Hematopoietic multipotent progenitor cell treated with erythropoietin and hydrocortisone succinate and interleukin-3 and kit ligand, for 4 days (in vitro differentiated cells): ENCODE measurements around the gene TRIAP1.

ENCODE experiments used
- DNase-seq: peaks from one replicate; pipeline ENCODE4 v3.0.0-alpha.2; 2015

The TRIAP1 gene

DNA sequence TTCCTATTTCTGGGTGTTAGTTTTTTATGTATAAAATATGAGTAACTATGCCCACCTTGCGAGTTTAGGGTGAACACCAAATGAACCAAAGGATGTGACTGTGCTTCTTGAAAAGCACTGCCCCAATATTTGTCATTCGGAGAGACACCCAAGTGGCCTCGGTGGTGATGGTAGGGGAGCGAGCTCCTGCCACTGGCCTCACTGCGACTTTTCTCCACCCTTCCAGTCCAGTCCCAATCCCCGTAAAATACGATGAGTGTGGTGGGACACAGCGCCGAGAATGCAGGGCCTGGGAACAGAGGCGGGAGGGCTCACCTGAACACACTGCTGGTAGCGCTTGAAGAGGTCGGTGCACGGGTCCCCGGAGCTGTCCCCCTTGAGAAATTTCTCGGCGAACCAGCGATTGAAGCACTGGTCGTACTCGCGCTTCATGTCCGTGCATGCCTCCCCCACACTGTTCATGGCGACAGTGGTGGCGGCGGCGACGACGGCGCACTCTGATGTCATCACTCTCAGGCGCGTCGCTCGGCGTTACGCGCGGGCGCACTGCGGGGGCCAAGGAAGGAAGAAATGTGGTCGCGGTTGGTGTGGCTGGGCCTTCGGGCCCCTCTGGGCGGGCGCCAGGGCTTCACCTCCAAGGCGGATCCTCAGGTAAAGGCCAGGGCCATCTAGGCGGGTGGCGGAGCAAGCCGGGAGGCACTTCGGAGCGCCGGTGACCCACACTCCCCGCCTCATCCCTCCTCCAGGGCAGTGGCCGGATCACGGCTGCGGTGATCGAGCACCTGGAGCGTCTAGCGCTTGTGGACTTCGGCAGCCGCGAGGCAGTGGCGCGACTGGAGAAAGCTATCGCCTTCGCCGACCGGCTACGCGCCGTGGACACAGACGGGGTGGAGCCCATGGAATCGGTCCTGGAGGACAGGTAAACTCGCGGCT is at the start of gene TRIAP1, which contains the start of gene GATC:
TSS of gene TRIAP1 (minus strand) at position 474 of the 933 bp plus-strand sequence. CDS start at position 462, 12 bp downstream.
TSS of gene GATC (plus strand) at position 534 of the 933 bp plus-strand sequence. CDS start at position 571, 37 bp downstream.
- DNase-seq: peak; percentile 93

- DNase-seq: no peak
Observed at GRCh38 chr12:120495186-120495730, 49.1 kb upstream of the TRIAP1 start.

DNA sequence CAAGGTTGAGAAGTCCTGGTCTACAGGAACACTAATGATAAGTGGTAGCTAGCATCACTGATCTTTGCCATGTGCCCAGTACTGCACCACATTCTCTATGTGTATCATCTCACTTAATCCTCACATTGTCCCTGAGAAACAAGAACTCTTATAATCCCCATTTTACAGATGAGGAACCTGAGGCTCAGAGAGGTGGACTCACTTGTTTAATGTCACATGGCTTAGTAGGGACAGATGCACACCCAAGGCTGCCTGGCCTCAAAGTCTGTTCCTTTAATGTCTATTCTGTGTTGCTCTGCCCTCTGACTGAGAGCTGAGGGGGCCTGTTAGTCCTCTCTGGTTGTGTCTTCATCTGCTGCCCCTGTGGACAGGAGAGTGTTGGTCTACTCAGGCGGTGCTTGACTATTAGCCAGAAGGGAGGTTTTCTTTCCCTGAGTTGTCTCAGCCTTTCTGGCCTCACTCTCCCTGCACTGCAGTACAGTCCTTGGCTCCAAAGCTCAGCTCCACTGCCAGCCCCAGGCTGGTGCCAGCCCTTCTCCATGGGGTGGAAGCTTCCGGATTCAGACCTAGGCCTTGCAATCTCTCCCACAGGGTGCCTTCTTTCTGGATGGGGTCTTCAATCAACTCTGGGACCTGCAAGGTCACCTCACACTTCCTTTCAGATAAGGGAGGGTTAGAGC is 44.8 kb upstream of the TRIAP1 start:
- no peak for DNase-seq

- no peak for DNase-seq
Observed at GRCh38 chr12:120490325-120490724, 44.1 kb upstream of the TRIAP1 start.

GRCh38 chr12:120489018-120489417 is 42.8 kb upstream of the TRIAP1 start:
- DNase-seq: no peak

DNA sequence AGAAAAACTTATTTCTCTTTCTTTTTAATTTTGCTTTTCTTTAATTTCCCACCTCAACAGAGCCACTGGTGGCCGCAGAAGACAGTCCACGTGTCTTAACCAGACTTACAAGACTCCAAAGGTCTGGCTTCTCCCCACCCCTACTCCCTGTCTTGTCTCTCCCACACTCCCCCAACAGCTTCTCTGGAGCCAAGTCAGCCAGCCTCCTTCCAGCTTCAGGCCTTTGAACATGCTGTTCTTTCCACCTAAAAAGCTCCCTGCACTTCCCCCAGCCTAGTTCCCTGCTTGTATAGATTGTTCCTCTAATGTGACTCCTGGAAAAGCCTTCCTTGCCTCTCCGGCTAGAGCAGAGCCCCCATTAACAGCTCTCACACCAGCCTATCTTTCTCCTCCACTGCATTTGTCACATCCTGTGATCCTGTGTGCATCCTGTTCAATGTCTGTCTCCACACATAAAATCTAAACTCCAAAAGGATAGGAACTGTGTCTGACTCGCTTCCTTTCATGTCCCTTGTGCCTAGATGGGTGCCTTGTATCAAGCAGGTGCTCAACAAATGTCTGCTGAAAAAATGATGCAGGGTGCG is 42.0 kb upstream of the TRIAP1 start:
- no peak for DNase-seq

GRCh38 chr12:120487552-120487951 is 41.4 kb upstream of the TRIAP1 start:
- peak; percentile 55 for DNase-seq

GRCh38 chr12:120485961-120486881 is 40.0 kb upstream of the TRIAP1 start:
- no peak for DNase-seq

GRCh38 chr12:120483621-120484020 is 37.4 kb upstream of the TRIAP1 start:
- peak; percentile 41 for DNase-seq

DNA sequence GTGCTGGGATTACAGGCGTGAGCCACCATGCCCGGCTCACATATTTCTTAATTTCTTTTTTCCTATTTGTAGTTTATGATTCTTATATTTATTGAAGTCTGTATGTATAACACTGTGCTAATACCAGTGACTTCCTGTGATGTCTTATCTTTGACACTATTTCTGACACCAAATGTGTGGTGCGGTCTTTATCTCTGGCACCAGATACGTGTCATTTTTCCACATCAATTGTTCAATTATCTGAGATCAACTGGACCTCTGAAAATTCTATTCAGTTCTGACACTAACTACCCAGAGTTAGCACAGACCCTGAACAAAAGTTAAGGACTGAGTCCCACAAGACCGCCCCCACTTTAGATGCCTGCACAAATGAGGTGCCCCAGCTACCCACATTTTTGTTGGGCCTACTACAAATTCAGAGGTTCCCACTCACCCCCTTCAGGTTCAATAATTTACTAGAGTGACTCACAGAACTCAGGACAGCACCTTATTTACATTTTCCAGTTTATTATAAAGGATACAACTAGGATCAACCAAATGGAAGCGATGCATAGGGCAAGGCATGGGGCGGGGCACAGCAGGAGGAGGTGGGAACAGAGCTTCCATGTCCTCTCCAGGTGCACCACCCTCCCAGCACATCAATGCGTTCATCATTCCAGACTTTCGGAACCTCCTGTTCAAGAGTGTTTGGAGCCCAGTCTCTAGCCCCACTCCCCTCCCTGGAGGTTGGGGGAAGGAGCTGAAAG is 35.0 kb upstream of the TRIAP1 start:
- DNase-seq: peak; percentile 74

GRCh38 chr12:120480211-120480610 is 34.0 kb upstream of the TRIAP1 start:
- DNase-seq: no peak

DNA sequence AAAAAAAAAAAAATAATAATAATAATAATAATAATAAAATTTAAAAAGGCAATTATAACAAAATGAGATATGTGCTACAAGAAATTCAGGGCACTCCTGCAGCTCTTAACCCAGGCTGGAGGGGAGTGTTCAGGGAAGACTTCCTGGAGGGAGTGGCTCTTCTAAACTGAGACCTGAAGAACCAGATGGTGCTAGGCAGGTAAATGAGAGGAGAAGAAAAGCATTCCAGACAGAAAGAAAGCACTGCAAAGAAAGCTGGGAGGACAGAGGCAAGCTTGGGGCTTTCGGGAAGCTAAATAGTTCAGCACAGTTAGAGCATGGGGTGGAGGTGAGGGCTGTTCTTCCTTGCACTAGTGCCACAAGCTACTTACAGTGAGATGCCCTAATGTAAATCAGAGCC is 33.3 kb upstream of the TRIAP1 start:
- DNase-seq: peak; percentile 27

GRCh38 chr12:120475643-120476042 is 29.5 kb upstream of the TRIAP1 start:
- DNase-seq: no peak

GRCh38 chr12:120474616-120474960 is 28.4 kb upstream of the TRIAP1 start:
- peak; percentile 52 for DNase-seq

DNA sequence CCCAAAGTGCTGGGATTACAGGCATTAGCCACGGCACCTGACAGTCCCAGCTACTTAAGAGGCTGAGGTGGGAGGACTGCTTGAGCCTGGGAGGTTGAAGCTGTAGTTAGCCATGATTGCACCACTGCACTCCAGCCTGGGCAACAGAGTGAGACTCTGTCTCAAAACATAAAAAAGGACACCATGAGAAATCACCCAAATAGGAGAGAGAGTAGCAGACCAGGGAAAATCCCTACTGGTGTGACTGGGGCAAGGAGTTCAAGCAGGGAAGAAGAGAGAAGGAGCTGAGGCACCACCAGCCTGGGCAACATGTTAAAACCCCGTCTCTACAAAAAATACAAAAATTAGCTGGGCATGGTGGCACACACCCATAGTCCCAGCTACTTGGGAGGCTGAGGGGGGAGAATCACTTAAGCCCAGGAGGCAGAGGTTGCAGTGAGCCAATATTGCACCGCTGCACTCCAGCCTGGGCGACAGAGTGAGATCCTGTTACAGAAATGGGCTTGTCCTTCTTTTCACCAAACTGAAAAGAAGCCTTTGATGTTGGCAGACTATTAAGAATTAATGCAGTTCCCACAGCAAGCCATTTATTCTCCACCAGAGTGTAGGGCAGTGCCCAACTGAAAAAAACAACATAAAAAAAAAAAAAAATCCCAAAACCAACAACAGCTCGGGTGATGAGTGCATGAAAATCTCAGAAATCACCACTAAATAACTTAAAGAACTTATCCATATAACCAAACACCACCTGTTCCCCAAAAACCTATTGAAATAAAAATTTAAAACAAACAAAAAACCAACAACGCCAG is 27.8 kb upstream of the TRIAP1 start:
- no peak for DNase-seq

- DNase-seq: no peak
Observed at GRCh38 chr12:120472521-120472920, 26.3 kb upstream of the TRIAP1 start.

DNA sequence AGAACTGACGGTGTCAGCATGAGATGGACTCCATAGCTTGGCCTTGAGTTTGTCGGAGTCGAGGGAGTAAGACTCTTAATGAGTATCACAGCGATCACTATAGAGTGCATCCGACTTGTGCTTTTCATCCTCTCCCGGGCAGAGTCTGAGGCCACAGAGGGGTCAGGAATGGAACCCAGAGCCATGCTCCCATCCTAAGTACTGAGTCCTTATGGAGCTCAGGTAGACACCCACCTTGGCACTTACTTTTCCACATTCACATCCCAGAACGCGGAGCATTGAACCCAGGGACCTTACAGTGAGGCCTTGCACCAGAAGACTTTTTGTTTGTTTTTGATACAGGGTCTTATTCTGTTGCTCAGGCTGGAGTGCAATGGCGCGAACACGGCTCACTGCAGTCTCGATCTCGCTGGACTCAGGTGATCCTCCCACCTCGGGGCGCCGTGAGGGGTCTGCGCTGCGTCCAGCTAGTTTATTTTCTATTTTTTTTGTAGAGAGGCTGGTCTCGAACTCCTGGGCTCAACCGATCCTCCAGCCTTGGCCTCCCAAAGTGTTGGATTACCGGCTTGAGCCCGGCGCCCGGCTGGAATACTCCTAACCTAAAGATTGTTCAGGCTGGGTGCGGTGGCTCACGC is 24.1 kb upstream of the TRIAP1 start:
- peak; percentile 52 for DNase-seq

DNA sequence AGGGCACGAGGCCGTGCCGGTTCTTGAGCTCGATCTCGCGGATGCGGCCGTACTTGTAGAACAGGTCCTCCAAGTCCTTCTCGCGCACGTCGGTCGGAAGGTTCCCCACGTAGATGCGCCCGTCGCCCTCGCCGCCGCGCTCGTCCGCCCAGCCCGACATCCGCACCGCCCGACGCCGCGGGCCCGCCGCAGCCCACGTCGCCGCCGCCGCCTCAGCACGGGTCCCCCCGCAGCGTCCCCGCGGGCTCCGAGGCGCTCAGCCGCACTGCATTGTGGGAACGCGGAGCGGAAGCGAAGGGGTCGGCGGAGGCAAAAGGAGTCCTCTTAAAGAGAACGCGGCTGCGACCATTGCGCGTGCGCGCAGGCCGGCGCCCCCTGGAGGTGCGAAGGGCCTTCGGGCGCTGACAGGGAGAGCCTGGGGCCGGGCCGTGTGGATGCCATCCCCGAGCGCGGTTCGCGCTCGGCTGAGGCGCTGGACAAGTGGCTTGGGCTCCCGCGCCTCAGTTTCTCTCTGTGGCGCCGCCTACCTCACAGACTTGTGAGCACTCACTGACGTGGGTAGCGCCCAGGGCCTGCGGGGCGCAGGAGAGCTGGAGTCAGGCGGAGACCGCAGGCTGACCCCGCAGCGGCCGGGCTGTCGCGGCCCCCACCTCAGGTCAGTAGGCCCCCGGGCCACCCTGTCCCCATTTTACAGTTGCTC is 23.4 kb upstream of the TRIAP1 start, which contains the start of gene SRSF9:
TSS of gene SRSF9 (minus strand) at position 299 of the 700 bp plus-strand sequence. CDS start at position 160, 139 bp downstream.
- DNase-seq: peak; percentile 98

GRCh38 chr12:120468821-120469449 is 22.8 kb upstream of the TRIAP1 start:
- peak; percentile 71 for DNase-seq
